KBM-7 (cell line): ENCODE measurements around the gene GPR157.
"Not testable (repeated sequence)": the region's sequence is repeated elsewhere in the genome, so short reads cannot be mapped to it uniquely, and the experiment has no call there.

Experiments
- DNase-seq: peaks from one replicate; pipeline ENCODE4 v3.0.0-alpha.2; 2015
- in situ Hi-C: fragments of 300-500 bp; cut with MboI; formaldehyde crosslinking; loops from 2 replicates; pipeline ENCODE4 v1.14.3; 2020; ENCODE audit warnings: low sequenced_read_pairs, low pct_unique_long_range_greater_than_20kb, mixed read lengths

GPR157 gene

GRCh38 chr1:9099555-9099954, 29.3 kb downstream of the GPR157 start:
- no peak for DNase-seq
- in situ Hi-C loops, result no loop called here

GRCh38 chr1:9097947-9098705, 30.8 kb downstream of the GPR157 start:
- in situ Hi-C loops, result no loop called here

GRCh38 chr1:9095818-9096217, 33.1 kb downstream of the GPR157 start:
- in situ Hi-C loops, result no loop called here

More at GRCh38 chr1:9097947-9098705, 30.8 kb downstream of the GPR157 start:
- no peak for DNase-seq

GRCh38 chr1:9093996-9094595, 34.8 kb downstream of the GPR157 start:
- in situ Hi-C loops, result not testable (repeated sequence)
- DNase-seq, result peak; percentile 61

More at GRCh38 chr1:9095818-9096217, 33.1 kb downstream of the GPR157 start:
- no peak for DNase-seq

GRCh38 chr1:9093581-9093980, 35.3 kb downstream of the GPR157 start:
- in situ Hi-C loops, result no loop called here
- DNase-seq, result peak; percentile 60

- in situ Hi-C loops, result no loop called here
- no peak for DNase-seq
Observed at GRCh38 chr1:9093091-9093490, 35.8 kb downstream of the GPR157 start.

- DNase-seq, result no peak
- in situ Hi-C loops, result no loop called here
Observed at GRCh38 chr1:9088807-9089206, 40.1 kb downstream of the GPR157 start.

- in situ Hi-C loops, result no loop called here
- DNase-seq, result no peak
Observed at GRCh38 chr1:9087411-9088125, 41.3 kb downstream of the GPR157 start.

- in situ Hi-C loops, result no loop called here
Observed at GRCh38 chr1:9086796-9087195, 42.1 kb downstream of the GPR157 start.

GRCh38 chr1:9086045-9086444, 42.9 kb downstream of the GPR157 start:
- DNase-seq, result no peak

More at GRCh38 chr1:9086796-9087195, 42.1 kb downstream of the GPR157 start:
- DNase-seq, result no peak

GRCh38 chr1:9085306-9085940, 43.5 kb downstream of the GPR157 start:
- in situ Hi-C loops, result no loop called here
- DNase-seq, result no peak

More at GRCh38 chr1:9086045-9086444, 42.9 kb downstream of the GPR157 start:
- in situ Hi-C loops, result no loop called here

GRCh38 chr1:9084906-9085305, 44.0 kb downstream of the GPR157 start:
- in situ Hi-C loops, result no loop called here
- DNase-seq, result no peak

- DNase-seq, result no peak
- in situ Hi-C loops, result no loop called here
Observed at GRCh38 chr1:9081473-9081872, 47.4 kb downstream of the GPR157 start.

- in situ Hi-C loops, result no loop called here
- DNase-seq, result no peak
Observed at GRCh38 chr1:9080705-9081291, 48.1 kb downstream of the GPR157 start.

- DNase-seq, result no peak
- in situ Hi-C loops, result no loop called here
Observed at GRCh38 chr1:9079988-9080704, 48.8 kb downstream of the GPR157 start.

GRCh38 chr1:9078752-9079500, 50.0 kb downstream of the GPR157 start:
- no peak for DNase-seq
- in situ Hi-C loops, result no loop called here

- in situ Hi-C loops, result no loop called here
- DNase-seq, result peak; percentile 84
Observed at GRCh38 chr1:9078015-9078751, 50.7 kb downstream of the GPR157 start.
